ENCODE measurements around the gene FDPS. TPM values are rescaled to one million over a fixed set of nuclear protein-coding genes. Genes with fewer than 3 reads are reported as not detected.

FDPS gene
- total RNA-seq, 1 experiment from 2014 or later, result 269 TPM

DNA sequence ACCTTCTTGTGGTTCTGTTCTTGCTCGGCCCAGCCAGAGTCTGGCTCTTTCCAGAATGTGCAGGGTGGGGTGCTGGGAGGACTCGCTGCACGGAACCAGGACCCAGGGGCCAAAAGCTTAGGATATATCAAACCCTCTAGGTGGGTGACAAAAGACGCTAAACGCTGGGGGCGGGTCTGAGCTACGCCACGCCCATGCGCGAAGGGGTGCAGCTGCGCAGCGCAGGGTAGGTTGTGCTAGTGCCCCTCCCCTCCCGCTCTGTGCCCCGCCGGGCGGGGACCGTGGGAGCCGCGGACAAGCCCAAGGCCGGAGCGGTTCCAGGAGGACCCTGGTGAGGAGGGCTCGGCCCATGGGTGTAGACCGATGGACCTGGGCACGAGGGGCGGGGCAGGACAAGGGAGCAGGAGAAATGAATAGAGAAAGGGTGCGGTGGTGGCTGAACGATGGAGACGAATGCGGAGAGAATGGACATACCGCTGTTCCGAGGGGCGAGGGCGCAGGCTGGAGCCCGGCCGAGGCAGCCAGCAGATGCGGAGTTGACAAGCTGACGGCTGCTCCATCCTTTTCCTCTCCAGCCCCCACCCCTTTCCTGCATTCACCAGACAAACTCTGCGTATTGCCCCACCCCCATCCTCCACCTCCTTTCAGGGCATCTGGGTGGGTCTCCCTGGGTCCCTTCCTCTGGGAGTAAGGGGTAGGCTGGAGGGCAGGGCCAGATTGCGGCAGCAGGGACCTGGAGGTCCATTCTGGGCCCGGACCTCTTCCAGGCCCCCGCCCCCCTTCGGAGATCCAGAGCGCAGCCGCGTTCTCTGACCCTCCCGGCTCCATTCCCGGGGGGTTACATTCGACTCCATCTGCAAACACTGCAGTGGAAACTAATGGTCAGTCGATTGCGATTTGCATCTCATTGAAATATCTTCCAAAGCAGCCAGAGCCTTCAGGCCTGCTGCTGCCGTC, 12.3 kb downstream of the FDPS start, which contains the start of gene RUSC1:
Gene RUSC1, plus strand, starts transcription at position 234 of the 957 bp plus-strand sequence. CDS start 880 bp downstream, outside the sequence.
- no peak for DNase-seq (ENCODE audit: low read depth, low spot score)
- Histone ChIP-seq H3K9me2 (ENCODE audit: insufficient read depth) (no peaks in the 10 kb centered on the region), H3K79me2 (ENCODE audit: insufficient read depth, low read length) (peaks cover 16% of the 10 kb centered on the region; the same call in 1 of the 2 replicates), H3K9me3 (ENCODE audit: control insufficient read depth in 1 of 2, insufficient read depth in 1 of 2, low read depth in 1 of 2, low read length in 2 of 2) (no peaks in the 10 kb centered on the region), H3K36me3 (ENCODE audit: control insufficient read depth in 1 of 2, insufficient read depth in 2 of 2, low read length in 2 of 2) (peaks cover 24 to 27% of the 10 kb centered on the region in 2 experiments; a peak in 3 of 4 replicates), H3K9ac (ENCODE audit: low read length) (no peak within 1 kb of the TSS), H3K4me2 (ENCODE audit: low read length) (0 out of 2 replicates have a peak within 1 kb of the TSS, but pooled peaks have one; percentile 100), H2AFZ (ENCODE audit: low read depth, low read length, poor library complexity, severe bottlenecking) (no peak within 1 kb of the TSS), H4K20me1 (ENCODE audit: insufficient read depth) (no peaks in the 10 kb centered on the region), H3K27ac (ENCODE audit: low read depth, low read length) (peak within 1 kb of the TSS; percentile 96; the same call in 1 of the 2 replicates), H3K27me3 (ENCODE audit: insufficient read depth, low read length) (no peaks in the 10 kb centered on the region), H3K4me3 (replicated peaks in 1 of 2; ENCODE audit: low read depth in 1 of 2, low read length in 2 of 2) (no peak within 1 kb of the TSS), H3K4me1 (ENCODE audit: control insufficient read depth in 1 of 2, insufficient read depth in 2 of 2, low read length in 2 of 2) (peaks cover 14 to 25% of the 10 kb centered on the region in 2 experiments)
- RAD21 ChIA-PET (ENCODE audit: low non-redundant PET in 1 of 2, low total read pairs in 2 of 2, uncharacterized antibody in 2 of 2, unreplicated experiment in 2 of 2), result interaction anchor here in 1 of 2 experiments (0.6 kb wide), 1 partner anchor 48 kb away, joined by 3 read pairs; the partner anchor contains the start of gene CLK2
- POLR2A ChIA-PET, result no interaction called here
- ATAC-seq, result no peak
- BruUV-seq (replicated peaks), result no TSS peak
- CTCF ChIA-PET, result no interaction called here
- intact Hi-C loops (cut with micrococcal nuclease), result loop anchor here (5.0 to 10.0 kb wide), 2 partner anchors 146 to 271 kb away; partner anchors contain the start of genes KRTCAP2 and TRIM46
- TF ChIP-seq POLR2AphosphoS5 (IDR thresholded peaks at IDR 0.05; ENCODE audit: low read depth, low read length) (peak; percentile 36; the same call in 1 of the 2 replicates), CEBPB (IDR thresholded peaks at IDR 0.05; ENCODE audit: low read depth) (no peak)

DNA sequence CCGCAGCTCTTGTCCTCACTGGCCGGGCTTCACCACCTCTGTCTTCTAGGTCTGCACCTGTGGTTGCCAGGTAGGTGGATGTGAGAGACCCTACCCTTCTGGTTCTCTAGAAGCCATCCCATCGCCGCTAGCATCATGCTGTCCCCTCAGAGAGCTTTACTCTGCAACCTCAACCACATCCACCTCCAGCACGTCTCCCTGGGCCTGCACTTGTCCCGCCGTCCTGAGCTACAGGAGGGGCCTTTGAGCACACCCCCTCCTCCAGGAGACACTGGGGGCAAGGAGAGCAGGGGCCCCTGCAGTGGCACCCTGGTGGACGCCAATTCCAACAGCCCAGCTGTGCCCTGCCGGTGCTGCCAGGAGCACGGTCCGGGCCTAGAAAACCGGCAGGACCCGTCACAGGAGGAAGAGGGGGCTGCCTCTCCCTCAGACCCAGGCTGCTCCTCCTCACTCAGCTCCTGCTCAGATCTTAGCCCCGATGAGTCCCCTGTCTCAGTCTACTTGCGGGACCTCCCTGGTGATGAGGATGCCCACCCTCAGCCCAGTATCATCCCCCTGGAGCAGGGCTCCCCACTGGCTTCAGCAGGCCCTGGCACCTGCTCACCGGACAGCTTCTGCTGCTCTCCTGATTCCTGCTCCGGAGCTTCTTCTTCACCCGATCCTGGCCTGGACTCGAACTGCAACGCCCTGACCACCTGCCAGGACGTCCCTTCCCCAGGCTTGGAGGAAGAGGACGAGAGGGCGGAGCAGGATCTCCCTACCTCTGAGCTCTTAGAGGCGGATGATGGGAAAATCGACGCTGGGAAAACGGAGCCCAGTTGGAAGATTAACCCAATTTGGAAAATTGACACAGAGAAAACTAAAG, 13.2 kb downstream of the FDPS start:
- Histone ChIP-seq H3K4me3 (replicated peaks in 1 of 2; ENCODE audit: low read depth in 1 of 2, low read length in 2 of 2) (peak overlapping the region in 1 of 2 experiments; percentile 83; a peak in 2 of 4 replicates), H3K4me1 (ENCODE audit: control insufficient read depth in 1 of 2, insufficient read depth in 2 of 2, low read length in 2 of 2) (peaks cover 15 to 25% of the 10 kb centered on the region in 2 experiments), H3K27ac (ENCODE audit: low read depth, low read length) (peak overlapping the region; percentile 96), H2AFZ (ENCODE audit: low read depth, low read length, poor library complexity, severe bottlenecking) (no peak overlapping the region), H3K79me2 (ENCODE audit: insufficient read depth, low read length) (peaks cover 25% of the 10 kb centered on the region; the same call in 1 of the 2 replicates), H3K9me3 (ENCODE audit: control insufficient read depth in 1 of 2, insufficient read depth in 1 of 2, low read depth in 1 of 2, low read length in 2 of 2) (no peaks in the 10 kb centered on the region), H4K20me1 (ENCODE audit: insufficient read depth) (no peaks in the 10 kb centered on the region), H3K4me2 (ENCODE audit: low read length) (peak overlapping the region; percentile 100), H3K9ac (ENCODE audit: low read length) (no peak overlapping the region), H3K36me3 (ENCODE audit: control insufficient read depth in 1 of 2, insufficient read depth in 2 of 2, low read length in 2 of 2) (peaks cover 24 to 29% of the 10 kb centered on the region in 2 experiments; a peak in 3 of 4 replicates), H3K9me2 (ENCODE audit: insufficient read depth) (no peaks in the 10 kb centered on the region), H3K27me3 (ENCODE audit: insufficient read depth, low read length) (no peaks in the 10 kb centered on the region)
- ATAC-seq (no peak), DNase-seq (ENCODE audit: low read depth, low spot score) (no peak)
- RAD21 ChIA-PET (ENCODE audit: low non-redundant PET in 1 of 2, low total read pairs in 2 of 2, uncharacterized antibody in 2 of 2, unreplicated experiment in 2 of 2), result no interaction called here
- CTCF ChIA-PET, result interaction anchor here (3.9 kb wide), 1 partner anchor 72 kb away, joined by 44 read pairs; no protein-coding TSS in a partner anchor
- BruUV-seq (replicated peaks), result no TSS peak
- TF ChIP-seq JUND (IDR thresholded peaks at IDR 0.05) (no peak), SIN3A (IDR thresholded peaks at IDR 0.05; ENCODE audit: low read depth) (no peak), SP1 (IDR thresholded peaks at IDR 0.05; ENCODE audit: low read depth) (no peak), SRF (IDR thresholded peaks at IDR 0.05; ENCODE audit: low read depth) (no peak), TCF7L2 (IDR thresholded peaks at IDR 0.05; ENCODE audit: borderline replicate concordance, extremely low read depth, insufficient read depth, insufficient read length) (no peak), EGR1 (IDR thresholded peaks at IDR 0.05; ENCODE audit: low read depth) (no peak)
- TF ChIP-seq, protein P1, sequence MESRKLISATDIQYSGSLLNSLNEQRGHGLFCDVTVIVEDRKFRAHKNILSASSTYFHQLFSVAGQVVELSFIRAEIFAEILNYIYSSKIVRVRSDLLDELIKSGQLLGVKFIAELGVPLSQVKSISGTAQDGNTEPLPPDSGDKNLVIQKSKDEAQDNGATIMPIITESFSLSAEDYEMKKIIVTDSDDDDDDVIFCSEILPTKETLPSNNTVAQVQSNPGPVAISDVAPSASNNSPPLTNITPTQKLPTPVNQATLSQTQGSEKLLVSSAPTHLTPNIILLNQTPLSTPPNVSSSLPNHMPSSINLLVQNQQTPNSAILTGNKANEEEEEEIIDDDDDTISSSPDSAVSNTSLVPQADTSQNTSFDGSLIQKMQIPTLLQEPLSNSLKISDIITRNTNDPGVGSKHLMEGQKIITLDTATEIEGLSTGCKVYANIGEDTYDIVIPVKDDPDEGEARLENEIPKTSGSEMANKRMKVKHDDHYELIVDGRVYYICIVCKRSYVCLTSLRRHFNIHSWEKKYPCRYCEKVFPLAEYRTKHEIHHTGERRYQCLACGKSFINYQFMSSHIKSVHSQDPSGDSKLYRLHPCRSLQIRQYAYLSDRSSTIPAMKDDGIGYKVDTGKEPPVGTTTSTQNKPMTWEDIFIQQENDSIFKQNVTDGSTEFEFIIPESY (IDR thresholded peaks at IDR 0.05; ENCODE audit: extremely low read depth, insufficient replicate concordance, low read length), result no peak
- intact Hi-C loops (cut with micrococcal nuclease), result loop anchor here (5.0 to 10.0 kb wide), 2 partner anchors 147 to 270 kb away; partner anchors contain the start of genes KRTCAP2 and TRIM46
- POLR2A ChIA-PET, result interaction anchor here (0.6 kb wide), 1 partner anchor 255 kb away, joined by 4 read pairs; no protein-coding TSS in a partner anchor
